ENCODE measurements around the gene UBR4. TPM values are rescaled to one million over a fixed set of nuclear protein-coding genes. Genes with fewer than 3 reads are reported as not detected.

UBR4 gene
- polyA plus RNA-seq, 1 donor (not counting 4 experiments of a cell fraction or from before 2014, with no cell fraction given): 39.0 TPM

DNA sequence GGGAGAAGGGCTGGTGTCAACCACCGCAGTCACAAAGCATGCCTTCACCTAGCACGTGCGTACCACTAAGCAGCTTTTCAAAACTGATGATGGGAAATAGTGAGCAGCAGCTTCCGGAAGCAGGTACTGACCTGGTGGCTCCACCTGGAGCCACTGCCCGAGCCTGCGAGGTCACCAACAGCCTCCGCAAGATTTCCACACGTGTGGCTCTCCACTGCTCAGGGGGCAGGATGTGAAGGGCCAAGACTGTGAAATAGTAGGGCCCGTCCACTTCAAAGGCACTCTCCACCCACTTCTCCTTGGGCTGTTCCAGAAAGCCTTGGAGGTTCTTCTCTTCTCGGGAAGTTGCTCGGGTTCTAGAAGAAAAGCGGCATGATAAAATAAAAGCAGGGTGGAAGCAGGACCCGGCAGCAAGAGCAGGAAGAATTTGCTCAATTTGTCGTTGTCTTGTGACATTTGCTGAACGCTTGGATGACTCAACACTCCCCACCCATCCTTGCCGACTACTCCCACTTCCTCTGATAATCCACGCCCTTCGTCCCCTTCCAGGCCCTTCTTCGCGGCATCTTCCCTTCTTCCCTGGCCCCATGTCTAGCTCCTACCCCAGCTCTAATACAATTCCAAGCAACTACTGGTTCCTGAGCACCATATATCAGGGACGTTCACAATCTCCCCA lies 128.7 kb downstream of the UBR4 start:
- H3K36me3 ChIP-seq (ENCODE audit: control insufficient read depth in 2 of 2, extremely low read depth in 1 of 2, insufficient read depth in 2 of 2, low read length in 2 of 2): peaks cover 36 to 62% of the 10 kb centered on the region in 2 experiments

DNA sequence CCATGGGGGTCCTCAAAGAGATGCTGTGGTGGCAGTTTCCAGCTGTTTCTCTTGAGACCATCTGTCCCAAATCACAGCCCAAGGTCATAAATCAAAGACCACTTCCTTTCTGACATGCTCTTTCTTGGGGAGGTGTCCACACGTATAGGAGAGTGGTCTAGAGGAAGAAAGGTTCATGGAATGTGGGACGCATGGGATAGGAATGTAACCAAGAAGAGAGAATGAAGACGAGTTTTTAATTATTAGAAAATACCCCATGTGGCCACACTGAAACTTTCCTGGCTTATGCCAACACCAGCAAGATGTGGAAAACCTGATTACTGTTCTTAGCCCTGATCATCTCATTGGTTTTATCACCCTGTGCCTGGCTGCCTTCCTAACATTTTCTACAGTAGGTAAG lies 129.3 kb downstream of the UBR4 start:
- H3K4me1 ChIP-seq (ENCODE audit: control insufficient read depth, extremely low read depth, insufficient read depth, low read length): peaks cover 78% of the 10 kb centered on the region
- peak overlapping the region; percentile 64 for H3K27ac ChIP-seq (ENCODE audit: control insufficient read depth, insufficient read depth, low read length)
- H3K9ac ChIP-seq (ENCODE audit: control insufficient read depth, extremely low read depth, insufficient read depth, low read length): peak overlapping the region; percentile 33
- peak overlapping the region; percentile 70 for H3K4me2 ChIP-seq (ENCODE audit: control insufficient read depth, extremely low read depth, insufficient read depth, low read depth, low read length)
- FAIRE-seq (peak; percentile 80), DNase-seq (ENCODE audit: low read depth, low spot score) (no peak)
- dilution Hi-C loops (cut with MboI; ENCODE audit: extremely low pct_ligation_motif_present, low sequenced_read_pairs): no loop called here
- H3K79me2 ChIP-seq (ENCODE audit: control insufficient read depth, insufficient read depth, low read length): no peaks in the 10 kb centered on the region
- no peak overlapping the region for H2AFZ ChIP-seq (ENCODE audit: control insufficient read depth, low read length)
- H3K9me3 ChIP-seq (ENCODE audit: control insufficient read depth, low read depth, low read length): no peaks in the 10 kb centered on the region
- H4K20me1 ChIP-seq (ENCODE audit: control insufficient read depth, extremely low read depth, insufficient read depth, low read length): no peaks in the 10 kb centered on the region
- no peaks in the 10 kb centered on the region for H3K27me3 ChIP-seq (ENCODE audit: control insufficient read depth, extremely low read depth, insufficient read depth, low read length)
- H3K9me1 ChIP-seq (ENCODE audit: control insufficient read depth, extremely low read depth, insufficient read depth, low read length): no peaks in the 10 kb centered on the region
- TF ChIP-seq, protein P1, sequence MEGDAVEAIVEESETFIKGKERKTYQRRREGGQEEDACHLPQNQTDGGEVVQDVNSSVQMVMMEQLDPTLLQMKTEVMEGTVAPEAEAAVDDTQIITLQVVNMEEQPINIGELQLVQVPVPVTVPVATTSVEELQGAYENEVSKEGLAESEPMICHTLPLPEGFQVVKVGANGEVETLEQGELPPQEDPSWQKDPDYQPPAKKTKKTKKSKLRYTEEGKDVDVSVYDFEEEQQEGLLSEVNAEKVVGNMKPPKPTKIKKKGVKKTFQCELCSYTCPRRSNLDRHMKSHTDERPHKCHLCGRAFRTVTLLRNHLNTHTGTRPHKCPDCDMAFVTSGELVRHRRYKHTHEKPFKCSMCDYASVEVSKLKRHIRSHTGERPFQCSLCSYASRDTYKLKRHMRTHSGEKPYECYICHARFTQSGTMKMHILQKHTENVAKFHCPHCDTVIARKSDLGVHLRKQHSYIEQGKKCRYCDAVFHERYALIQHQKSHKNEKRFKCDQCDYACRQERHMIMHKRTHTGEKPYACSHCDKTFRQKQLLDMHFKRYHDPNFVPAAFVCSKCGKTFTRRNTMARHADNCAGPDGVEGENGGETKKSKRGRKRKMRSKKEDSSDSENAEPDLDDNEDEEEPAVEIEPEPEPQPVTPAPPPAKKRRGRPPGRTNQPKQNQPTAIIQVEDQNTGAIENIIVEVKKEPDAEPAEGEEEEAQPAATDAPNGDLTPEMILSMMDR (optimal IDR thresholded peaks at IDR 0.05 in 1 of 3, IDR thresholded peaks at IDR 0.05 in 1 of 3, conservative IDR thresholded peaks at IDR 0.05 in 1 of 3; ENCODE audit: extremely low read depth in 1 of 3, insufficient read depth in 2 of 3, low read length in 3 of 3): no peak
- TF ChIP-seq EZH2 (IDR thresholded peaks at IDR 0.05; ENCODE audit: low read length): no peak
- H3K4me3 ChIP-seq (ENCODE audit: control insufficient read depth in 2 of 3, extremely low read depth in 1 of 3, insufficient read depth in 2 of 3, low read depth in 1 of 3, low read length in 3 of 3): peak overlapping the region in 1 of 3 experiments; percentile 67
- H3K36me3 ChIP-seq (ENCODE audit: control insufficient read depth in 2 of 2, extremely low read depth in 1 of 2, insufficient read depth in 2 of 2, low read length in 2 of 2): peaks cover 36 to 65% of the 10 kb centered on the region in 2 experiments

More for the DNA sequence above, 128.7 kb downstream of the UBR4 start:
- H3K9me1 ChIP-seq (ENCODE audit: control insufficient read depth, extremely low read depth, insufficient read depth, low read length): no peaks in the 10 kb centered on the region
- no peaks in the 10 kb centered on the region for H4K20me1 ChIP-seq (ENCODE audit: control insufficient read depth, extremely low read depth, insufficient read depth, low read length)
- H3K79me2 ChIP-seq (ENCODE audit: control insufficient read depth, insufficient read depth, low read length): no peaks in the 10 kb centered on the region
- peak; percentile 80 for FAIRE-seq
- H3K9me3 ChIP-seq (ENCODE audit: control insufficient read depth, low read depth, low read length): no peaks in the 10 kb centered on the region
- H3K4me1 ChIP-seq (ENCODE audit: control insufficient read depth, extremely low read depth, insufficient read depth, low read length): peaks cover 76% of the 10 kb centered on the region
- dilution Hi-C loops (cut with MboI; ENCODE audit: extremely low pct_ligation_motif_present, low sequenced_read_pairs): no loop called here
- H3K4me2 ChIP-seq (ENCODE audit: control insufficient read depth, extremely low read depth, insufficient read depth, low read depth, low read length): peak overlapping the region; percentile 70
- no peak for TF ChIP-seq EZH2 (IDR thresholded peaks at IDR 0.05; ENCODE audit: low read length)
- TF ChIP-seq, protein P1 (optimal IDR thresholded peaks at IDR 0.05 in 1 of 3, IDR thresholded peaks at IDR 0.05 in 1 of 3, conservative IDR thresholded peaks at IDR 0.05 in 1 of 3; ENCODE audit: extremely low read depth in 1 of 3, insufficient read depth in 2 of 3, low read length in 3 of 3): no peak
- no peak overlapping the region for H2AFZ ChIP-seq (ENCODE audit: control insufficient read depth, low read length)
- H3K9ac ChIP-seq (ENCODE audit: control insufficient read depth, extremely low read depth, insufficient read depth, low read length): peak overlapping the region; percentile 53
- H3K27me3 ChIP-seq (ENCODE audit: control insufficient read depth, extremely low read depth, insufficient read depth, low read length): no peaks in the 10 kb centered on the region
- H3K4me3 ChIP-seq (ENCODE audit: control insufficient read depth in 2 of 3, extremely low read depth in 1 of 3, insufficient read depth in 2 of 3, low read depth in 1 of 3, low read length in 3 of 3): peak overlapping the region in 1 of 3 experiments; percentile 67
- H3K27ac ChIP-seq (ENCODE audit: control insufficient read depth, insufficient read depth, low read length): peak overlapping the region; percentile 64
- DNase-seq (ENCODE audit: low read depth, low spot score): no peak

Measured in keratinocyte (primary cell).